CD4-positive, CD25-positive, alpha-beta regulatory T cell (primary cell): Measurements from ENCODE around the gene MUCL1. TPM values are rescaled to one million over a fixed set of nuclear protein-coding genes. Genes with fewer than 3 reads are reported as not detected.

Experiments used
- ATAC-seq, 2 donors: fragments of 150-1000 bp; cut with Tn5 transposase; one replicate each; pipeline ENCODE4 v1.10.0; 2021; ENCODE audit warnings: low read depth in 2 of 2, moderate number of reproducible peaks in 2 of 2, moderate library complexity in 1 of 2
- DNase-seq, 3 donors: peaks; one replicate each; pipeline versions ENCODE4 v3.0.0 to v3.0.0-alpha.2; 2012 to 2022; ENCODE audit warnings: mixed read lengths in 1 of 3
- H3K27ac ChIP-seq: one replicate; pipeline ENCODE4 v1.7.0; 2013; ENCODE audit warnings: mild to moderate bottlenecking, low read length; ENCODE audit not compliant: insufficient read depth, poor library complexity, severe bottlenecking
- H3K27me3 ChIP-seq: one replicate; pipeline ENCODE4 v1.7.0; 2013; ENCODE audit warnings: low read length; ENCODE audit not compliant: control insufficient read depth, insufficient read depth
- H3K36me3 ChIP-seq: one replicate; pipeline ENCODE4 v1.7.0; 2013; ENCODE audit warnings: mild to moderate bottlenecking, low read length, moderate library complexity; ENCODE audit not compliant: control insufficient read depth, insufficient read depth
- H3K4me1 ChIP-seq: 2 replicates; pipeline ENCODE4 v1.7.0; 2013; ENCODE audit warnings: mild to moderate bottlenecking, low read length; ENCODE audit not compliant: insufficient read depth, control insufficient read depth, poor library complexity, severe bottlenecking
- H3K4me3 ChIP-seq: one replicate; pipeline ENCODE4 v1.7.0; 2013; ENCODE audit warnings: low read depth, mild to moderate bottlenecking, low read length, moderate library complexity
- H3K9me3 ChIP-seq, 2 experiments: 1 replicate in 1 of 2; 2 replicates in 1 of 2; pipeline ENCODE4 v1.7.0; 2013; ENCODE audit warnings: low read length in 2 of 2, mild to moderate bottlenecking in 1 of 2, moderate library complexity in 1 of 2; ENCODE audit not compliant: control insufficient read depth in 2 of 2
- H3K27ac Mint-ChIP-seq, 3 donors: one replicate each; pipeline ENCODE4 v1.8.0; 2020 to 2022; ENCODE audit warnings: mild to moderate bottlenecking in 3 of 3, mixed read lengths in 3 of 3, moderate library complexity in 2 of 3
- H3K27me3 Mint-ChIP-seq: one replicate; pipeline ENCODE4 v1.8.0; 2022; ENCODE audit warnings: mild to moderate bottlenecking, mixed read lengths
- H3K36me3 Mint-ChIP-seq: one replicate; pipeline ENCODE4 v1.8.0; 2020; ENCODE audit warnings: mixed read lengths
- H3K4me1 Mint-ChIP-seq, 4 donors: one replicate each; pipeline ENCODE4 v1.8.0; 2020 to 2022; ENCODE audit warnings: mixed read lengths in 4 of 4, mild to moderate bottlenecking in 1 of 4
- H3K4me3 Mint-ChIP-seq, 4 donors: one replicate each; pipeline ENCODE4 v1.8.0; 2020 to 2022; ENCODE audit warnings: mild to moderate bottlenecking in 4 of 4, mixed read lengths in 4 of 4, moderate library complexity in 3 of 4
- H3K9me3 Mint-ChIP-seq, 7 donors: one replicate each; pipeline ENCODE4 v1.8.0; 2020 to 2022; ENCODE audit warnings: mixed read lengths in 7 of 7, mild to moderate bottlenecking in 3 of 7, moderate library complexity in 2 of 7
- polyA plus RNA-seq, 4 donors: library from polyadenylated mRNA; unstranded; fragments of 300-500 nt; fragmentation: Illumina TruSeq; gene quantifications; one replicate each; pipeline ENCODE4 v1.2.3, GENCODE V29; 2021
- total RNA-seq: library from RNA; stranded (reverse); gene quantifications from one replicate; pipeline ENCODE4 v1.2.3, GENCODE V29; 2022

MUCL1 gene
- total RNA-seq (not detected), polyA plus RNA-seq (not detected)

GRCh38 chr12:54853933-54854538 lies at the start of gene MUCL1:
TSS of gene MUCL1 (plus strand) at chr12:54854516. CDS start at chr12:54854583, 67 bp downstream.
- no peaks in the 10 kb centered on the region for H3K9me3 Mint-ChIP-seq
- Histone ChIP-seq H3K4me1 (no peaks in the 10 kb centered on the region), H3K27me3 (peaks cover 1% of the 10 kb centered on the region), H3K9me3 (no peaks in the 10 kb centered on the region), H3K36me3 (no peaks in the 10 kb centered on the region), H3K4me3 (no peak within 1 kb of the TSS), H3K27ac (no peak within 1 kb of the TSS)
- peak; percentile 41 to 83 (median 71) for DNase-seq
- no peaks in the 10 kb centered on the region for H3K27me3 Mint-ChIP-seq
- ATAC-seq: peak; percentile 97 to 99
- H3K27ac Mint-ChIP-seq: no peak within 1 kb of the TSS
- no peak within 1 kb of the TSS for H3K4me3 Mint-ChIP-seq
- H3K36me3 Mint-ChIP-seq: no peaks in the 10 kb centered on the region
- peaks cover 0 to 3% (median 0%) of the 10 kb centered on the region in 4 donors for H3K4me1 Mint-ChIP-seq

- Mint-ChIP-seq H3K27ac (no peak overlapping the region), H3K27me3 (peaks cover 39% of the 10 kb centered on the region), H3K4me1 (no peaks in the 10 kb centered on the region), H3K4me3 (no peak overlapping the region), H3K36me3 (no peaks in the 10 kb centered on the region), H3K9me3 (peaks cover 0 to 11% (median 5%) of the 10 kb centered on the region in 7 donors)
- Histone ChIP-seq H3K27ac (no peak overlapping the region), H3K27me3 (no peaks in the 10 kb centered on the region), H3K4me1 (no peaks in the 10 kb centered on the region), H3K36me3 (no peaks in the 10 kb centered on the region), H3K4me3 (no peak overlapping the region), H3K9me3 (peaks cover 6 to 8% of the 10 kb centered on the region in 2 experiments)
- DNase-seq (no peak), ATAC-seq (no peak)
Observed at GRCh38 chr12:54821676-54822075, 32.6 kb upstream of the MUCL1 start.

GRCh38 chr12:54824402-54824801 lies 29.9 kb upstream of the MUCL1 start:
- no peaks in the 10 kb centered on the region for H3K36me3 Mint-ChIP-seq
- no peak overlapping the region for H3K27ac Mint-ChIP-seq
- H3K9me3 Mint-ChIP-seq: peaks cover 0 to 9% (median 3%) of the 10 kb centered on the region in 7 donors
- Histone ChIP-seq H3K4me3 (no peak overlapping the region), H3K36me3 (no peaks in the 10 kb centered on the region), H3K27me3 (no peaks in the 10 kb centered on the region), H3K9me3 (peaks cover 6 to 8% of the 10 kb centered on the region in 2 experiments), H3K4me1 (no peaks in the 10 kb centered on the region), H3K27ac (no peak overlapping the region)
- ATAC-seq (no peak), DNase-seq (no peak)
- H3K27me3 Mint-ChIP-seq: peaks cover 36% of the 10 kb centered on the region
- H3K4me3 Mint-ChIP-seq: no peak overlapping the region
- H3K4me1 Mint-ChIP-seq: no peaks in the 10 kb centered on the region

- Histone ChIP-seq H3K36me3 (no peaks in the 10 kb centered on the region), H3K9me3 (no peaks in the 10 kb centered on the region), H3K4me3 (no peak overlapping the region), H3K27me3 (peaks cover 5% of the 10 kb centered on the region), H3K4me1 (no peaks in the 10 kb centered on the region), H3K27ac (no peak overlapping the region)
- H3K4me3 Mint-ChIP-seq: no peak overlapping the region
- H3K27ac Mint-ChIP-seq: no peak overlapping the region
- H3K9me3 Mint-ChIP-seq: peaks cover 0 to 4% (median 0%) of the 10 kb centered on the region in 7 donors
- H3K4me1 Mint-ChIP-seq: no peaks in the 10 kb centered on the region
- DNase-seq (no peak), ATAC-seq (no peak)
- H3K27me3 Mint-ChIP-seq: peaks cover 24% of the 10 kb centered on the region
- H3K36me3 Mint-ChIP-seq: no peaks in the 10 kb centered on the region
Observed at GRCh38 chr12:54829511-54829910, 24.8 kb upstream of the MUCL1 start.

GRCh38 chr12:54830199-54830598 lies 24.1 kb upstream of the MUCL1 start:
- Histone ChIP-seq H3K27me3 (peaks cover 5% of the 10 kb centered on the region), H3K4me1 (no peaks in the 10 kb centered on the region), H3K36me3 (no peaks in the 10 kb centered on the region), H3K27ac (no peak overlapping the region), H3K4me3 (no peak overlapping the region), H3K9me3 (no peaks in the 10 kb centered on the region)
- Mint-ChIP-seq H3K27ac (no peak overlapping the region), H3K9me3 (peaks cover 0 to 4% (median 0%) of the 10 kb centered on the region in 7 donors), H3K4me3 (no peak overlapping the region), H3K27me3 (peaks cover 21% of the 10 kb centered on the region), H3K36me3 (no peaks in the 10 kb centered on the region), H3K4me1 (no peaks in the 10 kb centered on the region)
- no peak for DNase-seq
- ATAC-seq: no peak

GRCh38 chr12:54831631-54832030 lies 22.7 kb upstream of the MUCL1 start:
- H3K27ac ChIP-seq: no peak overlapping the region
- H3K36me3 ChIP-seq: no peaks in the 10 kb centered on the region
- H3K36me3 Mint-ChIP-seq: no peaks in the 10 kb centered on the region
- no peak overlapping the region for H3K27ac Mint-ChIP-seq
- H3K27me3 ChIP-seq: peaks cover 5% of the 10 kb centered on the region
- H3K27me3 Mint-ChIP-seq: peaks cover 11% of the 10 kb centered on the region
- DNase-seq (no peak), ATAC-seq (no peak)
- no peaks in the 10 kb centered on the region for H3K4me1 ChIP-seq
- H3K4me3 Mint-ChIP-seq: no peak overlapping the region
- no peak overlapping the region for H3K4me3 ChIP-seq
- H3K9me3 Mint-ChIP-seq: peaks cover 0 to 4% (median 0%) of the 10 kb centered on the region in 7 donors
- no peaks in the 10 kb centered on the region for H3K4me1 Mint-ChIP-seq
- no peaks in the 10 kb centered on the region for H3K9me3 ChIP-seq

GRCh38 chr12:54840244-54840865 lies 14.0 kb upstream of the MUCL1 start:
- peaks cover 15% of the 10 kb centered on the region for H3K27me3 ChIP-seq

GRCh38 chr12:54857406-54857805 lies 3.1 kb downstream of the MUCL1 start:
- Histone ChIP-seq H3K36me3 (no peaks in the 10 kb centered on the region), H3K4me3 (no peak overlapping the region), H3K9me3 (no peaks in the 10 kb centered on the region), H3K27me3 (peaks cover 5% of the 10 kb centered on the region), H3K27ac (no peak overlapping the region), H3K4me1 (no peaks in the 10 kb centered on the region)
- DNase-seq (no peak), ATAC-seq (no peak)
- Mint-ChIP-seq H3K27me3 (peaks cover 9% of the 10 kb centered on the region), H3K36me3 (no peaks in the 10 kb centered on the region), H3K4me3 (no peak overlapping the region), H3K4me1 (peaks cover 0 to 3% (median 0%) of the 10 kb centered on the region in 4 donors), H3K27ac (no peak overlapping the region), H3K9me3 (peaks cover 0 to 2% (median 0%) of the 10 kb centered on the region in 7 donors)

More at GRCh38 chr12:54840244-54840865, 14.0 kb upstream of the MUCL1 start:
- H3K9me3 ChIP-seq: peaks cover 0 to 6% of the 10 kb centered on the region in 2 experiments
- H3K27me3 Mint-ChIP-seq: peaks cover 15% of the 10 kb centered on the region
- H3K27ac ChIP-seq: no peak overlapping the region
- H3K36me3 Mint-ChIP-seq: no peaks in the 10 kb centered on the region
- H3K4me3 Mint-ChIP-seq: no peak overlapping the region
- H3K4me1 ChIP-seq: no peaks in the 10 kb centered on the region
- no peak overlapping the region for H3K4me3 ChIP-seq
- DNase-seq (no peak), ATAC-seq (no peak)
- H3K27ac Mint-ChIP-seq: no peak overlapping the region
- H3K36me3 ChIP-seq: no peaks in the 10 kb centered on the region
- peaks cover 0 to 12% (median 4%) of the 10 kb centered on the region in 7 donors for H3K9me3 Mint-ChIP-seq
- peaks cover 0 to 2% (median 0%) of the 10 kb centered on the region in 4 donors for H3K4me1 Mint-ChIP-seq
